HEK293T (cell line): ENCODE data around the gene C11orf21.

Experiments
- ARNT ChIP-seq: fragments of 450-650 bp; IDR thresholded peaks from 2 replicates; pipeline ENCODE4 v1.6.1; 2017; ENCODE audit warnings: mild to moderate bottlenecking
- BHLHE40 ChIP-seq: fragments of 450-650 bp; IDR thresholded peaks from 2 replicates; pipeline ENCODE4 v1.6.1; 2016; ENCODE audit warnings: mild to moderate bottlenecking, moderate library complexity, borderline replicate concordance
- CTBP1 ChIP-seq: fragments of 450-650 bp; IDR thresholded peaks from 2 replicates; pipeline ENCODE4 v1.6.1; 2016; ENCODE audit warnings: borderline replicate concordance
- ELF4 ChIP-seq: fragments of 450-650 bp; IDR thresholded peaks from 2 replicates; pipeline ENCODE4 v1.6.1; 2017; ENCODE audit warnings: antibody characterized with exemption
- L3MBTL2 ChIP-seq: fragments of 450-650 bp; conservative IDR thresholded peaks from 2 replicates; pipeline ENCODE4 v1.6.1; 2016; ENCODE audit warnings: mild to moderate bottlenecking
- NFRKB ChIP-seq: fragments of 450-650 bp; IDR thresholded peaks from 2 replicates; pipeline ENCODE4 v1.6.1; 2016; ENCODE audit warnings: mild to moderate bottlenecking, moderate library complexity
- SUZ12 ChIP-seq: fragments of 450-650 bp; IDR thresholded peaks from 2 replicates; pipeline ENCODE4 v1.6.1; 2016; ENCODE audit warnings: mild to moderate bottlenecking
- ZNF384 ChIP-seq: fragments of 450-650 bp; IDR thresholded peaks from 2 replicates; pipeline ENCODE4 v1.6.1; 2016
- TF ChIP-seq, protein P1 (sequence below): fragments of 450-650 bp; IDR thresholded peaks from 2 replicates; pipeline ENCODE4 v1.6.1; 2016

- TF ChIP-seq CTBP1: no peak
- TF ChIP-seq ZNF384: no peak
- TF ChIP-seq L3MBTL2: no peak
- no peak for TF ChIP-seq ELF4
- TF ChIP-seq, protein P1, sequence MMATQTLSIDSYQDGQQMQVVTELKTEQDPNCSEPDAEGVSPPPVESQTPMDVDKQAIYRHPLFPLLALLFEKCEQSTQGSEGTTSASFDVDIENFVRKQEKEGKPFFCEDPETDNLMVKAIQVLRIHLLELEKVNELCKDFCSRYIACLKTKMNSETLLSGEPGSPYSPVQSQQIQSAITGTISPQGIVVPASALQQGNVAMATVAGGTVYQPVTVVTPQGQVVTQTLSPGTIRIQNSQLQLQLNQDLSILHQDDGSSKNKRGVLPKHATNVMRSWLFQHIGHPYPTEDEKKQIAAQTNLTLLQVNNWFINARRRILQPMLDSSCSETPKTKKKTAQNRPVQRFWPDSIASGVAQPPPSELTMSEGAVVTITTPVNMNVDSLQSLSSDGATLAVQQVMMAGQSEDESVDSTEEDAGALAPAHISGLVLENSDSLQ: no peak
- no peak for TF ChIP-seq BHLHE40
- no peak for TF ChIP-seq NFRKB
- TF ChIP-seq SUZ12: no peak
- no peak for TF ChIP-seq ARNT
Measured at GRCh38 chr11:2267851-2268728, 33.6 kb downstream of the C11orf21 start.
